Progenitor cell of endocrine pancreas (in vitro differentiated cells): ENCODE data around the gene PFAS. TPM values are rescaled to one million over a fixed set of nuclear protein-coding genes. Genes with fewer than 3 reads are reported as not detected.

Source experiments
- DNase-seq: peaks from one replicate; pipeline ENCODE4 v3.0.0; 2021; ENCODE audit warnings: low spot score; ENCODE audit not compliant: unreplicated experiment
- H3K27ac Mint-ChIP-seq: 2 replicates; pipeline ENCODE4 v1.8.0; 2021; ENCODE audit warnings: mild to moderate bottlenecking, moderate library complexity, mixed read lengths
- H3K27me3 Mint-ChIP-seq: 2 replicates; pipeline ENCODE4 v1.8.0; 2021; ENCODE audit warnings: mixed read lengths
- H3K36me3 Mint-ChIP-seq: 2 replicates; pipeline ENCODE4 v1.8.0; 2022; ENCODE audit warnings: mixed read lengths; ENCODE audit not compliant: insufficient read depth
- H3K4me1 Mint-ChIP-seq: 2 replicates; pipeline ENCODE4 v1.8.0; 2021; ENCODE audit warnings: low read depth, mixed read lengths
- H3K4me3 Mint-ChIP-seq: 2 replicates; pipeline ENCODE4 v1.8.0; 2021; ENCODE audit warnings: low read depth, mild to moderate bottlenecking, moderate library complexity, mixed read lengths
- H3K9me3 Mint-ChIP-seq: 2 replicates; pipeline ENCODE4 v1.8.0; 2021; ENCODE audit warnings: low read depth, mixed read lengths
- total RNA-seq: library from RNA; stranded (reverse); gene quantifications from 2 replicates; pipeline ENCODE4 v1.2.1, GENCODE V29; 2021
- TF ChIP-seq, protein P1 (sequence below): fragments of 200-600 bp; sonication (generic); IDR thresholded peaks from one replicate; pipeline ENCODE4 v1.5.0; 2021; ENCODE audit warnings: antibody characterized with exemption, mild to moderate bottlenecking; ENCODE audit not compliant: unreplicated experiment

PFAS gene
- total RNA-seq, 1 donor from 2014 or later: 110 TPM

DNA sequence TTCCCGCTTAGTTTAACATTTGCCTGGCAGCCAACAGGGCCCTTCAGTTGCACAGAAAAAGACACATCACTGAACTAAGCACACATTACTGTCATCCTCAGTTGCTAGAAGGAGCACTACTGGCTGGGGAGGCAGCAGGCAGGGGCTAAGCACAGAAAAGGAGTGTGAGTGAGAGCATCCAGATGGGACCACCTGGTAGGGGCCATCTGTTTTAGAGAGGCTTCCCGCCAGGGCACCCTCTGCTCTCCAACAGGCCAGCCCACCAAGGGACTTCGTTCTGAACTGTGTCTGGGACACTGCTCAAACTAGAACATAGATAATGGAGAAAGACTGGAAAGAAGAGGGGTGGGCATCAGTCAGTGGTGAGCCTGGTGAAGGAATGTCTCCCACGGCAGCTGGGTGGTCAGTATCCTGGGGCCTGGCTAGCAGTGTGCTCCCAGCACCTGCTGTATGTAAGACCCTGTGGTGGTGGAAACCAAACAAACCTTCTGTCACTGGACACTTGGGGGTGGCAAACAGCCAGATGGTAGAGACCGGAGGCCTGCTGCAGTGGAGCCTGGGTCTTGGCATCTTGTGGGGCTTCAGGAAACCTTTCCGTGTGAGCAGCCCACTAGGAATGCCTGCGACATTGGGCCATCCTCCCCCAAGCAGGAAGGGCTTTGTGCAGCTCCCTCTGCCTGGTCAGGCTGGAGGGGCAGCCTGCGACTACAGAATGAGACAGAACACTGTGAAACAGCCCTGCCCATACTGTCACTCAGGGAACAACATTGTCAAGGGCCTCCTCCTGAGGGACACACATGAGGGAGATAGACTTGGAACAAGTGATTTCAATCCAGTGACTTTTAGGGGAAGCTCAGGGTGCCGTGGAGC, 26.6 kb downstream of the PFAS start:
- Mint-ChIP-seq H3K27ac (peak overlapping the region; percentile 85), H3K9me3 (no peaks in the 10 kb centered on the region), H3K4me1 (peaks cover 6% of the 10 kb centered on the region), H3K4me3 (no peak overlapping the region), H3K36me3 (peaks cover 4% of the 10 kb centered on the region), H3K27me3 (no peaks in the 10 kb centered on the region)
- TF ChIP-seq, protein P1, sequence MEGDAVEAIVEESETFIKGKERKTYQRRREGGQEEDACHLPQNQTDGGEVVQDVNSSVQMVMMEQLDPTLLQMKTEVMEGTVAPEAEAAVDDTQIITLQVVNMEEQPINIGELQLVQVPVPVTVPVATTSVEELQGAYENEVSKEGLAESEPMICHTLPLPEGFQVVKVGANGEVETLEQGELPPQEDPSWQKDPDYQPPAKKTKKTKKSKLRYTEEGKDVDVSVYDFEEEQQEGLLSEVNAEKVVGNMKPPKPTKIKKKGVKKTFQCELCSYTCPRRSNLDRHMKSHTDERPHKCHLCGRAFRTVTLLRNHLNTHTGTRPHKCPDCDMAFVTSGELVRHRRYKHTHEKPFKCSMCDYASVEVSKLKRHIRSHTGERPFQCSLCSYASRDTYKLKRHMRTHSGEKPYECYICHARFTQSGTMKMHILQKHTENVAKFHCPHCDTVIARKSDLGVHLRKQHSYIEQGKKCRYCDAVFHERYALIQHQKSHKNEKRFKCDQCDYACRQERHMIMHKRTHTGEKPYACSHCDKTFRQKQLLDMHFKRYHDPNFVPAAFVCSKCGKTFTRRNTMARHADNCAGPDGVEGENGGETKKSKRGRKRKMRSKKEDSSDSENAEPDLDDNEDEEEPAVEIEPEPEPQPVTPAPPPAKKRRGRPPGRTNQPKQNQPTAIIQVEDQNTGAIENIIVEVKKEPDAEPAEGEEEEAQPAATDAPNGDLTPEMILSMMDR: no peak
- DNase-seq: no peak

DNA sequence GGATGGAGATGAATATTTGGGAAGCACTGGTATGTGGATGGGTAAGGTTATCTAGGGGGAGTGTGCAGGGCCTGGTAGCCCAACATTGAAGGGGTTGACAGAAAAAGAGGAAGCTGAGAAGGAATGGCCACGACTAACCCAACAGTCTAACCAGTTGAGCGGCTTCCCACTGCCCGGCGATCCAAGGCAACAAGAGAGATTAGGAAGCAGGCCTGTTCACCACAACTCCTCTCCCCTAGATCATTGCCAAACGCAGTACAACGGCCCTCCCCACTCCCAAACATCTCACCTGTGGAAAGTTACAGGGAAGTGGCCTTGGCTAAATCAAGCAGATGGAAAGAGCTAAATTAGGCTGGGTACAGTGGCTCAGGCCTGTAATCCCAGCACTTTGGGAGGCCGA, 28.2 kb downstream of the PFAS start:
- Mint-ChIP-seq H3K4me1 (peaks cover 6% of the 10 kb centered on the region), H3K36me3 (no peaks in the 10 kb centered on the region), H3K27ac (no peak overlapping the region), H3K4me3 (no peak overlapping the region), H3K27me3 (no peaks in the 10 kb centered on the region), H3K9me3 (no peaks in the 10 kb centered on the region)
- TF ChIP-seq, protein P1: no peak
- no peak for DNase-seq

DNA sequence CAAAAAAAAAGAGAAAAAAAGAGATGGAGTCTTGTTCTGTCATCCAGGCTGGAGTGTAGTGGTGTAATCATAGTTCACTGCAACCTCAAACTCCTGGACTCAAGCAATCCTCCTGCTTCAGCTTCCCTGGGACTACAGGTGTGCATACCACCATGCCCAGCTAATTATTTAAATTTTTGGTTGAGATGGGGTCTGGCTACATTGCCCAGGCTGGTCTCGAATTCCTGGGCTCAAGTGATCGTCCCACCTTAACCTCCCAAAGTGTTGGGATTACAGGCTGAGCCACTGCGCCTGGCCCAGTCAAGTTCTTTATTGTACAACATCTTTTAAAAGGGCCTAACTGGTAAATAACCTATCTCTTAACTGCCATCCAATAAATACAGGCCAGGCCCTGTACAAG, 33.3 kb downstream of the PFAS start:
- TF ChIP-seq, protein P1: no peak
- Mint-ChIP-seq H3K36me3 (no peaks in the 10 kb centered on the region), H3K27me3 (no peaks in the 10 kb centered on the region), H3K4me3 (no peak overlapping the region), H3K27ac (no peak overlapping the region), H3K9me3 (no peaks in the 10 kb centered on the region), H3K4me1 (peaks cover under 1% of the 10 kb centered on the region)
- no peak for DNase-seq

DNA sequence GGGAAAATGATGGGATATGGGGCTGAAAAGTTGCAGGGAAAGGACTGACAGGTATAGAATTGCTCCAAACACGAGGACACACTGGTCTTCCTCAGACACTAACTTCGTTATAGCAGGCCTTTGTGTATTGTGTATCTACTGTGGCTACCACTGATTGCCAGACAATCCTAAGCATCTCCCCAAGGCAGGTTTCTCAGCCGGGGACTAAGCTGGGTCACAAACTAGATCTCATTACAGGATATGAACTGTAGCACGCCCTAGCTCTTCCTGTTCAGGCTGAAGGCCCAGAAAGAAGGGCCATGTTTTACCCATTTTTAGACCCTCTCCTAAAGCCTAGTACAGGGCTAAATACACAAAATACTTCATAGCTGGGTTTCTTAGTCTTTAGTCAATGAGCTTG, 34.3 kb downstream of the PFAS start:
- Mint-ChIP-seq H3K27me3 (no peaks in the 10 kb centered on the region), H3K36me3 (no peaks in the 10 kb centered on the region), H3K4me3 (no peak overlapping the region), H3K4me1 (peaks cover 7% of the 10 kb centered on the region), H3K27ac (no peak overlapping the region), H3K9me3 (no peaks in the 10 kb centered on the region)
- TF ChIP-seq, protein P1: no peak
- DNase-seq: no peak

DNA sequence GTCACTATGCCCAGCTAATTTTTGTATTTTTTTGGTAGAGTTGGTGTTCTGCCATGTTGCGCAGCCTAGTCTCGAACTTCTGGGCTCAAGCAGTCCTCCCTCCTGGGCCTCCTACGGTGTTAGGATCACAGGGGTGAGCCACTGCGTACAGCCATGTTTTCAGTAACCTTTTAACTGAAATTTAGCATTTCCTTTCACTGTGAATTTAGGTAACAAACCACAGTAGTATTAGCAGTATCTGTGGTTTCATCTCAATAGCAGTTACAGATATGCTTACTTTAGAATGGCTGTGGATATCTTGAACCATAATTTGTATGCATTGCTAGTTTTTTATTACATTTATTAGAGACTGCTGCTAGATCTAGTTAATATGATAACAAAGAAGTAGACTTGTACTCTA, 35.0 kb downstream of the PFAS start:
- Mint-ChIP-seq H3K4me3 (no peak overlapping the region), H3K9me3 (no peaks in the 10 kb centered on the region), H3K36me3 (no peaks in the 10 kb centered on the region), H3K27ac (no peak overlapping the region), H3K27me3 (no peaks in the 10 kb centered on the region), H3K4me1 (peaks cover 9% of the 10 kb centered on the region)
- DNase-seq: no peak
- TF ChIP-seq, protein P1: no peak
